Measurements from ENCODE around the gene OOSP1.

OOSP1 gene

DNA sequence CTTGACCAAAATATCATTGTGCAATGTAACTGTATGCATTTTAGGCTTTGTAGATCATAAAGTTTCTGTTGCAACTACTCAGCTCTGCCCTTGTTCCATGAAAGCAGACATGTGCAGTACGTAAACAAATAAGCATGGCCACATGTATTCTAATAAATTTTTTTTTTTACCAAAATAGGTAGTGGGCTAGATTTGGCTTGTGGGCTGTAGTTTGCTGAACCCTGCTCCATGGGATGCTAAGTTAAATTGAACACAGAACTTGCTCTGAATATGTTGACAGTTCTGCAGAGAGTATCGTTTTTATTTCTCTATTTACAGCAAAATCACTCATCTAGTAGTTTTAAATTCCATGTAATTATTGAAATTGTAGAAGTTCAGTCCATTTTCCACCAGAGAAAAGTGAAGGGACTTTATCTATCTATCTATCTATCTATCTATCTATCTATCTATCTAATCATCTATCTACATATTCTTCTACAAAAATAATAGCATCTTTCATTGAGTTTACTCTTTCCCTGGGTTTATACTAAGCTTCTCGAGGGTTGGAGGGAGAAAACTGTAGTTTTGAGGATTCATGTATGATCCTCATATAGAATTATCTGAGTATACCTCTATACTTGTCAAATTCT is 16.1 kb downstream of the OOSP1 start:
- no peak overlapping the region for H3K4me3 ChIP-seq (replicated peaks; ENCODE audit: low read depth, low read length)
- TF ChIP-seq, protein P1, sequence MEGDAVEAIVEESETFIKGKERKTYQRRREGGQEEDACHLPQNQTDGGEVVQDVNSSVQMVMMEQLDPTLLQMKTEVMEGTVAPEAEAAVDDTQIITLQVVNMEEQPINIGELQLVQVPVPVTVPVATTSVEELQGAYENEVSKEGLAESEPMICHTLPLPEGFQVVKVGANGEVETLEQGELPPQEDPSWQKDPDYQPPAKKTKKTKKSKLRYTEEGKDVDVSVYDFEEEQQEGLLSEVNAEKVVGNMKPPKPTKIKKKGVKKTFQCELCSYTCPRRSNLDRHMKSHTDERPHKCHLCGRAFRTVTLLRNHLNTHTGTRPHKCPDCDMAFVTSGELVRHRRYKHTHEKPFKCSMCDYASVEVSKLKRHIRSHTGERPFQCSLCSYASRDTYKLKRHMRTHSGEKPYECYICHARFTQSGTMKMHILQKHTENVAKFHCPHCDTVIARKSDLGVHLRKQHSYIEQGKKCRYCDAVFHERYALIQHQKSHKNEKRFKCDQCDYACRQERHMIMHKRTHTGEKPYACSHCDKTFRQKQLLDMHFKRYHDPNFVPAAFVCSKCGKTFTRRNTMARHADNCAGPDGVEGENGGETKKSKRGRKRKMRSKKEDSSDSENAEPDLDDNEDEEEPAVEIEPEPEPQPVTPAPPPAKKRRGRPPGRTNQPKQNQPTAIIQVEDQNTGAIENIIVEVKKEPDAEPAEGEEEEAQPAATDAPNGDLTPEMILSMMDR (IDR thresholded peaks at IDR 0.05; ENCODE audit: low read depth, low read length, missing control alignments) = no peak
- DNase-seq (ENCODE audit: extremely low read depth, low read depth) = no peak

DNA sequence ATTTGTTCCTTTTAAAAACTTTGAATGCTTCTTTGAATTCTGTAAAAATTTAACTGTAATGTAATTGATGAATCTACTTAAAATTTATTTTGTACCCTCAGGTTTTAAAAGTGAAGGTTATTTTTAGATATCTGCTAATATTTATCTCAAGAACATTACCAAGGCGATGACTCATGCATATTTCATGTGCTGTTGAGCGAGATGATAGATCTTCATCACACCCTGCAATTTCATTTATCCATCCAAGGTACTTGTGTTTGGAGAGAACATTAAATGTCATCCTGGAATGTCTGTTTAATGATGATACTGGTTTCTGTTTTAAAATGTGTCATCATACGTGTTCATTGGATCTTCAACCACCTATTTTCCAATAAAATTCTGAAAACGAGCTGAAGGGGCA is 18.9 kb downstream of the OOSP1 start:
- TF ChIP-seq, protein P1 (IDR thresholded peaks at IDR 0.05; ENCODE audit: low read depth, low read length, missing control alignments) = no peak
- no peak for DNase-seq (ENCODE audit: extremely low read depth, low read depth)
- H3K4me3 ChIP-seq (replicated peaks; ENCODE audit: low read depth, low read length) = no peak overlapping the region

DNA sequence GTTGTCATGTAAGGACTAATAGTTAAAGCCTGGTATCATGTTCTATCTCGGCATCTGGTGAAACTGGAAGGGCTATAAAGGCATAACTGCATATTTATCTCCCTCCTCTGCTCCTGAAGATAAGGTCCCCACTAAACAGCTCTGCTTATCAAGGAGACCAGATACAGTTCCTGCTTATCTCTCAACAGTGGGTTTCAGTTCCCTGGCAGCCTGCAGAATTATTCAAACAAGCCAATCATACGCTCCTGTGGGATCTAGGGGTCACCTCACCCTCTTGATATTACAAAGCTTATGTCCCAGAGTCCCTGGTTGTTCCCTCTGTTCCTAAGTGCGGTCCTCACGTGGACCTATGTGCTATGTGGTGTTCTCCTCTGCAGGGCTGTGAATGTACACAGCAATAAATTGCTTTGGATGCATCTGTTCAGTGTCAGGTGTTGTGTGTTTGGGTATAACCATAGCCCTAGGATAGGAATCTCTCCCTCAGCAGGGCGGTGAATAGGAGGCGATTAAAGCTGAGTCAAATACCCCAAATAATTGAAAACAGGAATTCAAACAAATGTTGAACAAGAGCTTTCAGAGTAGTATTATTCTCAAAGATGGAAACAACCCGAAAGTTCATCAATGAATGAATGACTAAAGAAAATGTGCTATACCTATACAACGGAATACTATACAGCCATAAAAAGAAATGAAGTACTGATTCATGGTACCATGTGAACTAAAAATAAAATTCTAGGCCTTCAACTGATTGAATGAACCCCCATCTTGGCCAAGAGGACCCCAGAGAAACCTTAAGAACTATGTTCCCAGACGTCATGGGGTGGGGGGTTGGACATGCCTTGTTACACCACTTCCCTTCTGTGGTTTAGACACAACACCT is 22.5 kb downstream of the OOSP1 start:
- no peak overlapping the region for H3K4me3 ChIP-seq (replicated peaks; ENCODE audit: low read depth, low read length)
- no peak for DNase-seq (ENCODE audit: extremely low read depth, low read depth)
- TF ChIP-seq, protein P1 (IDR thresholded peaks at IDR 0.05; ENCODE audit: low read depth, low read length, missing control alignments) = no peak

DNA sequence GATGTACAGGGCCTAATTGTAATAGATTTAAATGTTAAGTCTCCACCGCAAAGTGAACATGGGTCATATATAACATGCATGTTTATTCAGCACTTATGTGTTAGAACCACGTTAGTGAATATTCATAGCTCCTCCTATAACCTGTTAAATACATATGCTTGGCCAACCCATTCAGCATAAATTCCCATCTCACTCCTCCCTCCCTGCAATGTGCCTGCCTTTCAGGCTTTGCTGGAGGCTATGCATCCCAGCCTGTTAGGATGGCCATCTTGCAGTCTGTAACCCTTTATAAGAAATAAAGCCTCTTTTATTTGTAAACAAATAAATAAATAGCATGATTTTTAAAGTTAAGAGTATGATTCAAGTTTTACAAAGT is 23.9 kb downstream of the OOSP1 start:
- H3K4me3 ChIP-seq (replicated peaks; ENCODE audit: low read depth, low read length) = no peak overlapping the region
- TF ChIP-seq, protein P1 (IDR thresholded peaks at IDR 0.05; ENCODE audit: low read depth, low read length, missing control alignments) = no peak
- DNase-seq (ENCODE audit: extremely low read depth, low read depth) = no peak

DNA sequence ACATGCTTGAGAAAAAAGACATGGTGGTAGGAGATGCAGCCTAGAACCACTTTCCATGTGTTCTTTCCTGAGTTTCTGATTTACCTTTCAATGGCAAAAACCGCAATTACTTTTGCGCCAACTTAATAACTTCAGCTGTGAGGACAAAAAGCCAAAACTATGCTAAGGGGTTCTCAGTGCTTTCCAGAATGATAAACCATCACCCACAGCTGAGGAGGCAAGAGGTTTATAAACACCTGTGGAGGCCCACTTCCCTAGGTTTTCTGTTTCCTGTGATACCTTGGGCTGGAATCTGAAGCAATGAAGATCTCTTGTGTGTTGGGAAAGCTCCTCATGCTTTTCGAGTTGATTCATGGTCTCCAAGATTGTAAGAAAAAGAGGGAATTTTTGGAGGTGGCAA is 25.5 kb downstream of the OOSP1 start, which contains the start of gene OOSP4A:
OOSP4A (plus strand) TSS at position 301 of the 400 bp plus-strand sequence; CDS start at position 301, 0 bp downstream.
- TF ChIP-seq, protein P1 (IDR thresholded peaks at IDR 0.05; ENCODE audit: low read depth, low read length, missing control alignments) = no peak
- no peak for DNase-seq (ENCODE audit: extremely low read depth, low read depth)

DNA sequence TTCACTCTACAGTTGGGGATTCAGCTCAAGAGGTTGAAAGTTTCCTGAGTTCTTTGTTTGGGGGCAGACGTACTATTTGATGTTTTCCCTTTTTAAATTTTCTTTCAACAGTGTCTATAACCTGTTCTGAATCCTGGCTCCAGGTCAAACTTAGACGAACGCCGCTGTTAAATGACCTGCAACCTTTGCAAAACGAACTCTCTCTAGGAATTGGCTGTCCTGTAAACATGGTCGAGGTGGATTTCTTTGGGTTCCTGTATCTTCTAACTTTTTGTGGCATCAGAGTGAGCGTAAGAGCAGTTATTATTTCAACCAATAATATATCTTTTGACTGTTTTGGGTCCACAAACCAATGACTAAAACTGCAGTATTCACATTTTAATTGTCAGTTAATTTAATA is 27.2 kb downstream of the OOSP1 start:
- no peak overlapping the region for H3K4me3 ChIP-seq (replicated peaks; ENCODE audit: low read depth, low read length)
- TF ChIP-seq, protein P1 (IDR thresholded peaks at IDR 0.05; ENCODE audit: low read depth, low read length, missing control alignments) = no peak
- no peak for DNase-seq (ENCODE audit: extremely low read depth, low read depth)

More for the DNA sequence above, 25.5 kb downstream of the OOSP1 start, which contains the start of gene OOSP4A:
- no peak within 1 kb of the TSS for H3K4me3 ChIP-seq (replicated peaks; ENCODE audit: low read depth, low read length)

Data from HFF-Myc (cell line).